Activated CD4-positive, CD25-positive, alpha-beta regulatory T cell (primary cell): ENCODE results near the gene SCNN1A.
"Not testable (repeated sequence)": the region's sequence is repeated elsewhere in the genome, so short reads cannot be mapped to it uniquely, and the experiment has no call there.

Source experiments
- DNase-seq, 4 experiments: peaks; one replicate each; lab custom pipeline; 2025; lab: John Stamatoyannopoulos, UW

The SCNN1A gene

GRCh38 chr12:6347367-6348338, 27.7 kb downstream of the SCNN1A start:
- no peak for DNase-seq

- DNase-seq, result no peak
Measured at GRCh38 chr12:6346942-6347341, 28.4 kb downstream of the SCNN1A start.

- no peak for DNase-seq
Measured at GRCh38 chr12:6346235-6346832, 29.0 kb downstream of the SCNN1A start.

GRCh38 chr12:6345319-6346091, 29.9 kb downstream of the SCNN1A start:
- DNase-seq, result no peak

- not testable (repeated sequence) for DNase-seq
Measured at GRCh38 chr12:6344101-6344660, 31.2 kb downstream of the SCNN1A start.

GRCh38 chr12:6343518-6343917, 31.8 kb downstream of the SCNN1A start:
- DNase-seq, result no peak

- no peak for DNase-seq
Measured at GRCh38 chr12:6342140-6342889, 33.0 kb downstream of the SCNN1A start.

GRCh38 chr12:6341417-6342139, 33.8 kb downstream of the SCNN1A start, which contains the start of gene TNFRSF1A:
TNFRSF1A (minus strand) TSS chr12:6342076; CDS start chr12:6341814, 262 bp downstream.
- no peak for DNase-seq

- no peak for DNase-seq
Measured at GRCh38 chr12:6340745-6341416, 34.5 kb downstream of the SCNN1A start.

GRCh38 chr12:6340032-6340638, 35.2 kb downstream of the SCNN1A start:
- DNase-seq, result no peak

- DNase-seq, result no peak
Measured at GRCh38 chr12:6338955-6339354, 36.4 kb downstream of the SCNN1A start.

GRCh38 chr12:6338536-6338935, 36.8 kb downstream of the SCNN1A start:
- not testable (repeated sequence) for DNase-seq

GRCh38 chr12:6337958-6338433, 37.4 kb downstream of the SCNN1A start:
- DNase-seq, result no peak

GRCh38 chr12:6336889-6337853, 38.2 kb downstream of the SCNN1A start:
- peak in 2 of 4 experiments; percentile 17 to 43 for DNase-seq

GRCh38 chr12:6336079-6336888, 39.1 kb downstream of the SCNN1A start:
- DNase-seq, result no peak

- peak; percentile 57 to 66 (median 65) for DNase-seq
Measured at GRCh38 chr12:6335451-6336078, 39.8 kb downstream of the SCNN1A start.

- no peak for DNase-seq
Measured at GRCh38 chr12:6334940-6335450, 40.4 kb downstream of the SCNN1A start.
